NAMALWA (cell line): ENCODE results near the gene RNF146.
"Not testable (repeated sequence)": the region's sequence is repeated elsewhere in the genome, so short reads cannot be mapped to it uniquely, and the experiment has no call there.

Source experiments
- DNase-seq: peaks from one replicate; pipeline ENCODE4 v3.0.0-alpha.2; 2015; ENCODE audit warnings: low spot score

Gene RNF146

GRCh38 chr6:127288705-127289104, 22.0 kb downstream of the RNF146 start:
- DNase-seq: no peak

GRCh38 chr6:127289934-127290333, 23.3 kb downstream of the RNF146 start:
- DNase-seq: no peak

DNA sequence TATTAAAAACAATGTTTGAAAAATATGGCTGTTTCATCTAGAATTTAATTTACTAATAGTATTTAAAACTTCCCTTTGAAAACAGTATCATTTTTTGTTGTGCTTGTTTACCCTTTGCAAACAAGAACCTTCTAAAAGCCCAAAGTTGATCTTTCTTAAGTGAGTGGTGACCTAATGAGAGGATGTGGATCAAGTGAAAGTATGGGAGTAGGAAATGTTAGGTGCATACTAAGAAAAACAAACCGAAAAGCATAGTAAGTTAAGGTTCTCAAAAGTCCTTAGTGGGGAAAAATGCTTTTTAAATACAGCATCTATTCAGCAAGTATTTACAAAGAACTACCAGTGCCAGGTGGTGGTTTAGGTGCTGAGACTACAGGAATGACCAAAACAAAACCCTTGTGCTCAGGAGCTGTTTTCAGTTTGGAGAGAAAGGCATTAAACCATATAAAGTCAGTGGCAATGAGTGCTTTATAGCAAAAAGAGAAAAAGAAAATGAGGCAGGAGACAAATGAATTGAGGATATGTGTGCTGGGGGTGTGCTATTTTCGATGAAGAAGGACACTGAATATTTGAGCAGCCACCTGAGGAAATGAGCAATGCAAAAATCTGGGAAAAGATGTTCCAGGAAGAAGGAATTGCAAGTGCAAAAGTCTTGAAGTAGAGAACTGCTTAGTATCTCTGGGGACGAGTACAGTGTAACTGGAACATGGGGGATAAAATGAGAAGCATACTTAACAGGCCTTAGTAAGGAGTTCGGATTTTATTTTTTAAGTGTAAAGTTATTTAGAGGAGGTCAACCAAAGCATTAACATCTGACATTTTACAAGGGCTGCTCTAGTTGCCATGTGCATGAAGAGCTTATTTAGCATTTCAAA, 24.0 kb downstream of the RNF146 start:
- DNase-seq: no peak

GRCh38 chr6:127291495-127291894, 24.8 kb downstream of the RNF146 start:
- no peak for DNase-seq

DNA sequence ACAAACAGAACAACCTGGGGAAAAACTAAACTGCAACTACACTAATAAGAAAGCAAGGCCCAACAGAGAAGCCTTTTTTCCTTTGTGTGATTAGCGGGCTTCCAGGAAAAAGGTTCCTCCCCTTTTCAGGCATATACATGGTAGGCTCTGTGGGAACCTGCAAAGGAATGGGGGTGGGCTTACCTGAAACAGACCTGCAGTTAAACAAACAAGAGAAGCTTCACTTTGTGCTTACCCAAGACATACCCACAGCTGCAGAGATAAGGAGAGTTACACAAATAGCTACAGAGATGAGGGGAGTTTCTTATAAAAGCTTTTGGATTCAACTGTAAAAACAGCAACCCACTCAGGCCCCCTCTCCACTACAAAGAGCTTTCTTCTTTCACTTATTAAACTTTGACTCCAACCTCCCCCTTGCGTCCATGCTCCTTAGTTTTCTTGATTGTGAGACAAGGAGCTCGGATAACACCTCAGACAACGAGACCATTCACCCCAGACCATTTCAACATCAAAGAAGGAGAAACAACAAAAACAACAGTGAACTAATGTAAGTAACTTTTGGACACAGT, 30.9 kb downstream of the RNF146 start:
- DNase-seq: no peak

DNA sequence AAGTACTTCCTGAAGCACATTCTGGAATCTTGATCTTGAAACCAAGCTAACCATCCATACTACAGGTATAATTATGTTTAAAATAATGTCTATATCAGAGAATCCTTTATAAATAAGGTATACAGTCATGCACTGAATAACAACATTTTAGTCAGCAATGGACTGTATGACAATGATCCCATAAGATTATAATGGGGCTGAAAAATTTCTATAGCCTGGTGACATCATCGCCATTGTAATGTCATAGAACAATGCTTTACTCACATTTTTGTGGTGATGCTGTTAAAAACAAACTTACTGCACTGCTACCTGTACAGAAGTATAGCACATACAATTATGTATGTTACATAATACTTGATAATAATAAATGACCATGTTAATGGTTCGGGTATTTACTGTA, 31.8 kb downstream of the RNF146 start:
- no peak for DNase-seq

GRCh38 chr6:127299522-127300240, 33.0 kb downstream of the RNF146 start:
- no peak for DNase-seq

- DNase-seq: no peak
These were observed 33.7 kb downstream of the RNF146 start for GRCh38 chr6:127300411-127300810.

DNA sequence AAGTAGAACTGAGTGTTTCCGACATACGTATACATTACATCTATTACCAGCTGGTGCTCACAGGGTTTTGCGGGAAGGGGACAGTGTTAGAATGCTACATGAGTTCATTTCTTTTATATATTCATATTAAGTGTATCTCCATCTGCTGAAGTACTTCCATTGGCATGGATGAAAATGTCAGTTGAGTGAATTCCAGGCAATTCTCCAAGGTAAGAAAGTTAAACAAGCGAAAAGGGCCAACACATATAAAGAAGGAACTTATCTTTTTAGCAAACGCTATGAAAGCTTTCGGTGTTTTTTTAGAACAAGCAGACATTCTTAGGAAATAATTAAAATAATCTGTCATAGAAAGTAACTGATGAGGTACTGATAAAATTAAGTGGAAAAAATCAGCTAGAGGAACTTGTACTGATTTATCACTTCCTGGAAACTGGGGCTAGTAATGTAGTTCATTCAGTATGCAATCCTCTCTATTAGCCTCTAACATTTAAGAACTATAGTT, 34.6 kb downstream of the RNF146 start:
- DNase-seq: no peak

DNA sequence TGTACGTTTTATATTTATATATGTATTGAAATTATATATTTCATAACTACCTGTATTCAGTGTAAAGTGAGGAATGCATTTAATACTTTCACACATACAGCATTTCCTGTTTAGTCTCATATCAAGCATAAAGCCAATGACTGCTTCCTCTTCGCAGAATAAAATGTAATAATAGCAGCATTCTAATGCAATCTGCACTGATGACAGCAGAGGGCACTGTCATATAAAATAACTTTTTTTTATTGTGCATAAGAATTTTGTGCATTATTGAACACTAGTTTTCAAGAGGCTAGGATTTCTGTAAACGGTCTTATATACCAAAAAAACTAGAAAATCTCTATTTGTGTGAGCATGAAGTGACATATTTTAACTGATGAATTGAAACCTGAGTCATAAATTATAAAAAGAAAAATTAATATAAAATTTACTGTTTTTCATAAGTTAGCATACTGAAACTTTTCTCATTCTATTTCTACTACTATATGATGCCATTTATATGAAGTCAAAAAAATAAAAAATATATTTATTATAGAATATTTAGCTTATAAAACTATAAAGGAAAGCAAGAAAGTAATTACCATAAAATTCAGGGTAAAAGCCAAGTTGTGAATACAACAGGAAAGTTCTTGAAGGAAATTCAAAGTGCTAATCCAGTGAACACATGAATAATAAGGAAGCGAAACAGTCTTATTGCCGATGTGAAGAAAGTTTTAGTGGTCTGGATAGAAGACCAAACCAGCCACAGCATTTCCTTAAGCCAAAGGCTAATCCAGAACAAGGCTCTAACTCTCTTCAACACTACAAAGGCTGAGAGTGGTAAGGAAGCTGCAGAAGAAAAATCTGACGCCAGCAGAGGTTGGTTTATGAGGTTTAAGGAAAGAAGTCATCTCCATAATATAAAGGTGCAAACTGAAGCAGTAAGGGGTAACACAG, 36.3 kb downstream of the RNF146 start:
- peak; percentile 84 for DNase-seq

GRCh38 chr6:127303917-127304316, 37.3 kb downstream of the RNF146 start:
- no peak for DNase-seq

DNA sequence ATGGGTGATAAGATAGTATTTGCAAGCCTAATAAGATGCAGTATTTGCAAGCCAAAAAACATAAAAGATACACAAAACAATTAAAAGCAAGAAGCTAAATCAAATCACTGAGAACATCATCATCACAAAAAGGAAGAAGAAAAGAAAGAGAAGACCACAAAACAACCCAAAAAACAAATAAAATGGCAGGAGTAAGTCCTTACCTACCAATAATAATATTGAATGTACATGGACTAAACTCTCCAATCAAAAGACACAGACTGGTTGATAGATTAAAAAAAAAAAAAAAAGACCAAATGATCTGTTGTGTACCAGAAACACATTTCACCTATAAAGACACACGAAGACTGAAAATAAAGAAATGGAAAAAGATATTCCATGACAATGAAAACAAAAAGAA, 39.1 kb downstream of the RNF146 start:
- no peak for DNase-seq

DNA sequence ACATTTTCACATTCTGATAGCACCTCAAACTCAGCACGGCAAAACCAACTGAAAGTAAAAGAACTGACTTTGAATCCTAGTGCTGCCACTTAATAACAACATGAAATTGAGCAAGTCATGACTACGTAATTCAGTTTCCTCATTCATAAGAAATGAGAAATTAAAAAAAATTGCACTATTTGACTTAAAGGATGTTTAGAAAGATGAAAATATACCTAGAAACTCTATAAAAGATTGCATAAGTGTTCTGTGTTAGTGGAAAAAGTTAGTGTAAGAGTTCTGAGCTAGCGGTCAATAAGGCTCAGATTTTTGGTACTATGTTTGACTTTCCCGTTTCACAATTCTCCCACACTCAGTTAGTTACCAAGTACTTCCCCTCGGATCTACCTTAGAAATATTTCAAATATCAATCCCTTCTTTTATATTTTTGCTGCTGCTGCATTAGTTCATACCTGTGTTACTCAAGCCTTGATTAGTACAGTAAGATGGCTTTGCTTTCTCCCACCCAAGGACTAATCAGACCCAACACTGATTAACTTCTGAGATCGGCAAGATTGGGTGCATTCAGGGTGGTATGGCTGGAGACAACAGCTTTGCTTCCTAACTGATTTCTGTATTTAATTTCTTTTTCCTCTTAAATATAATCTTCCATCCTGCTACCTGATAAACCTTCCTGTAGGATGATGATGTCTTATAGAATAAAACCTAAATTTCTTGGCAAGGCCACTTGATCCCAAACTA, 50.9 kb downstream of the RNF146 start:
- DNase-seq: no peak

GRCh38 chr6:127319686-127320085, 53.0 kb downstream of the RNF146 start:
- DNase-seq: no peak

GRCh38 chr6:127328043-127328609, 61.5 kb downstream of the RNF146 start:
- DNase-seq: no peak

GRCh38 chr6:127331256-127331655, 64.6 kb downstream of the RNF146 start:
- not testable (repeated sequence) for DNase-seq

GRCh38 chr6:127332383-127332961, 65.8 kb downstream of the RNF146 start:
- no peak for DNase-seq
